ENCODE measurements around the gene PKNOX1.

DNA sequence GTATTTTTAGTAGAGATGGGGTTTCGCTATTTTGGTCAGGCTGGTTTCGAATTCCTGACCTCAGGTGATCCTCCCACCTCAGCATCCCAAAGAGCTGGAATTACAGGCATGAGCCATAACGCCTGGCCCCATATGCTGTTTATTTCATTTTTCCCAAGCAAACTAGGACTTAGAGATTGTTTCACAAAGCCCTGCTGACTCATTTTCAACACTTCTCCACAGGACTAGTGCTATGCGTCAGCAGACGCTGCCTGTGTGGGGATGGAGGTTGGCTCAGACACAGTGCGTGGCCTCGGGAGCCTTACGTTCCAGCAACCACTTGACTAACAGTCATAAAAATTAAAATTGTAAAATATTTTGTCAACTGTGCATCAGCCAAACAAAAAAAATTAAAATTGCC lies 22.7 kb downstream of the PKNOX1 start:
- TF ChIP-seq POLR2AphosphoS5 (IDR thresholded peaks at IDR 0.05; ENCODE audit: borderline replicate concordance, low read depth, low read length): no peak
- TF ChIP-seq EZH2 (IDR thresholded peaks at IDR 0.05): no peak
